Measurements from ENCODE around the gene SCRT2. TPM values are rescaled to one million over a fixed set of nuclear protein-coding genes. Genes with fewer than 3 reads are reported as not detected.

SCRT2 gene
- total and polyA plus RNA-seq, 2 experiments from 2014 or later = not detected

GRCh38 chr20:676315-676937 lies 824 bp upstream of the SCRT2 start:
- in situ Hi-C loops (cut with MboI) = no loop called here
- Histone ChIP-seq H3K9me3 (ENCODE audit: low read depth) (no peaks in the 10 kb centered on the region), H3K9ac (no peak overlapping the region), H3F3A (ENCODE audit: insufficient read depth) (no peaks in the 10 kb centered on the region), H3K79me2 (ENCODE audit: insufficient read depth) (no peaks in the 10 kb centered on the region), H3K36me3 (ENCODE audit: low read depth) (no peaks in the 10 kb centered on the region), H3K9me2 (ENCODE audit: insufficient read depth) (no peaks in the 10 kb centered on the region), H3K27me3 (replicated peaks; ENCODE audit: insufficient read depth) (peaks cover 54% of the 10 kb centered on the region), H3K27ac (no peak overlapping the region), H3K4me3 (no peak overlapping the region), H2AFZ (no peak overlapping the region), H3K4me2 (ENCODE audit: unreplicated experiment) (no peak overlapping the region), H3K4me1 (ENCODE audit: insufficient read depth) (no peaks in the 10 kb centered on the region), H4K20me1 (ENCODE audit: insufficient read depth) (no peaks in the 10 kb centered on the region)
- TF ChIP-seq EZH2phosphoT487 (IDR thresholded peaks at IDR 0.05; ENCODE audit: insufficient read depth, low read depth) (no peak), EZH2 (IDR thresholded peaks at IDR 0.05; ENCODE audit: insufficient read depth, poor library complexity, severe bottlenecking) (no peak)
- WGBS, 2 experiments (ENCODE audit: low coverage in 1 of 2, low lambda C conversion rate in 2 of 2, missing lambda C conversion rate in 2 of 2) = 2% methylated on average over 12 to 24 of the region's 24 CpGs
- DNase-seq = no peak

GRCh38 chr20:675033-675452 lies 559 bp downstream of the SCRT2 start:
- Histone ChIP-seq H3K9me2 (ENCODE audit: insufficient read depth) (no peaks in the 10 kb centered on the region), H4K20me1 (ENCODE audit: insufficient read depth) (no peaks in the 10 kb centered on the region), H3K4me1 (ENCODE audit: insufficient read depth) (no peaks in the 10 kb centered on the region), H3K9me3 (ENCODE audit: low read depth) (no peaks in the 10 kb centered on the region), H3K27me3 (replicated peaks; ENCODE audit: insufficient read depth) (peaks cover 44% of the 10 kb centered on the region), H2AFZ (no peak overlapping the region), H3F3A (ENCODE audit: insufficient read depth) (no peaks in the 10 kb centered on the region), H3K4me2 (ENCODE audit: unreplicated experiment) (no peak overlapping the region), H3K27ac (no peak overlapping the region), H3K79me2 (ENCODE audit: insufficient read depth) (no peaks in the 10 kb centered on the region), H3K9ac (no peak overlapping the region), H3K36me3 (ENCODE audit: low read depth) (no peaks in the 10 kb centered on the region), H3K4me3 (no peak overlapping the region)
- in situ Hi-C loops (cut with MboI) = no loop called here
- DNase-seq = no peak
- 1 to 7% methylated on average over 13 to 25 of the region's 25 CpGs for WGBS, 2 experiments (ENCODE audit: low coverage in 1 of 2, low lambda C conversion rate in 2 of 2, missing lambda C conversion rate in 2 of 2)
- TF ChIP-seq EZH2 (IDR thresholded peaks at IDR 0.05; ENCODE audit: insufficient read depth, poor library complexity, severe bottlenecking) (no peak), EZH2phosphoT487 (IDR thresholded peaks at IDR 0.05; ENCODE audit: insufficient read depth, low read depth) (no peak)

- TF ChIP-seq EZH2 (IDR thresholded peaks at IDR 0.05; ENCODE audit: insufficient read depth, poor library complexity, severe bottlenecking) (no peak), EZH2phosphoT487 (IDR thresholded peaks at IDR 0.05; ENCODE audit: insufficient read depth, low read depth) (no peak)
- no peak for DNase-seq
- H4K20me1 ChIP-seq (ENCODE audit: insufficient read depth) = no peaks in the 10 kb centered on the region
- H3K4me2 ChIP-seq (ENCODE audit: unreplicated experiment) = no peak overlapping the region
- H3K4me3 ChIP-seq = no peak overlapping the region
- H3K9me3 ChIP-seq (ENCODE audit: low read depth) = no peaks in the 10 kb centered on the region
- no peak overlapping the region for H2AFZ ChIP-seq
- H3F3A ChIP-seq (ENCODE audit: insufficient read depth) = no peaks in the 10 kb centered on the region
- no peaks in the 10 kb centered on the region for H3K9me2 ChIP-seq (ENCODE audit: insufficient read depth)
- peaks cover 31% of the 10 kb centered on the region for H3K27me3 ChIP-seq (replicated peaks; ENCODE audit: insufficient read depth)
- 26 to 28% methylated on average over 3 of the region's 3 CpGs for WGBS, 2 experiments (ENCODE audit: low coverage in 1 of 2, low lambda C conversion rate in 2 of 2, missing lambda C conversion rate in 2 of 2)
- no peaks in the 10 kb centered on the region for H3K4me1 ChIP-seq (ENCODE audit: insufficient read depth)
- no peaks in the 10 kb centered on the region for H3K79me2 ChIP-seq (ENCODE audit: insufficient read depth)
- H3K27ac ChIP-seq = no peak overlapping the region
- no peaks in the 10 kb centered on the region for H3K36me3 ChIP-seq (ENCODE audit: low read depth)
- H3K9ac ChIP-seq = no peak overlapping the region
- in situ Hi-C loops (cut with MboI) = no loop called here
Measured at GRCh38 chr20:673603-674001, 2.0 kb downstream of the SCRT2 start.

- TF ChIP-seq EZH2phosphoT487 (IDR thresholded peaks at IDR 0.05; ENCODE audit: insufficient read depth, low read depth) (no peak), EZH2 (IDR thresholded peaks at IDR 0.05; ENCODE audit: insufficient read depth, poor library complexity, severe bottlenecking) (no peak)
- no peaks in the 10 kb centered on the region for H3K9me3 ChIP-seq (ENCODE audit: low read depth)
- H3K27me3 ChIP-seq (replicated peaks; ENCODE audit: insufficient read depth) = peaks cover 31% of the 10 kb centered on the region
- 45 to 54% methylated on average over 7 of the region's 7 CpGs for WGBS, 2 experiments (ENCODE audit: low coverage in 1 of 2, low lambda C conversion rate in 2 of 2, missing lambda C conversion rate in 2 of 2)
- no peaks in the 10 kb centered on the region for H4K20me1 ChIP-seq (ENCODE audit: insufficient read depth)
- in situ Hi-C loops (cut with MboI) = no loop called here
- H3K4me1 ChIP-seq (ENCODE audit: insufficient read depth) = no peaks in the 10 kb centered on the region
- H3K79me2 ChIP-seq (ENCODE audit: insufficient read depth) = no peaks in the 10 kb centered on the region
- no peak for DNase-seq
- H3K9me2 ChIP-seq (ENCODE audit: insufficient read depth) = no peaks in the 10 kb centered on the region
- no peaks in the 10 kb centered on the region for H3K36me3 ChIP-seq (ENCODE audit: low read depth)
- H3K4me2 ChIP-seq (ENCODE audit: unreplicated experiment) = no peak overlapping the region
- no peak overlapping the region for H3K9ac ChIP-seq
- no peaks in the 10 kb centered on the region for H3F3A ChIP-seq (ENCODE audit: insufficient read depth)
- H2AFZ ChIP-seq = no peak overlapping the region
- no peak overlapping the region for H3K4me3 ChIP-seq
- no peak overlapping the region for H3K27ac ChIP-seq
Measured at GRCh38 chr20:672963-673602, 2.5 kb downstream of the SCRT2 start.

Measured in GM23248 (cell line).